ENCODE data around the gene TMEM72. TPM values are rescaled to one million over a fixed set of nuclear protein-coding genes. Genes with fewer than 3 reads are reported as not detected.

Gene TMEM72
- total RNA-seq, 1 experiment from 2014 or later: not detected

DNA sequence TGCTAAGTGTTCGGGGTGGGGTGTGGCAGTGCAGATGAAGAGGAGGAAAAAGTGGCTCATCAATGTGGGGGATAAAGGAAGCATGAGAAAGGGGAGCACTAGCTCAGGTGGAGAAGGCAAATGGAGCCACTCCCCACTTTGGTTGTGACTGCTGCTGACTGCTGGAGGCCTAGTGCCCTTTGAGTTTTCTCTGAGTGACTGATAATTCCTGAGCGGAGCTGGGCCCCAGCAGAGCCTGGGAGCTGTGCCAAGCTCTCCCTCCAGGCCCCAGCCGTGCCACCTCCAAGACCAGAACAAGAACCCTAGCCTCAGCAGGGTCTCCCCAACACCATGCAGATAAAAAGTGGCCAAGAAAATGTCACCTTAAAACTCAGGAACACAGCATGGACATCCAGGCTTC, 38.8 kb downstream of the TMEM72 start:
- no peaks in the 10 kb centered on the region for H3K27me3 ChIP-seq (ENCODE audit: insufficient read depth, low read length)
- intact Hi-C loops (cut with micrococcal nuclease): no loop called here
- no peak for DNase-seq (ENCODE audit: low read depth, low spot score)
- ATAC-seq: no peak
- BruUV-seq (replicated peaks): no TSS peak
- no peaks in the 10 kb centered on the region for H3K79me2 ChIP-seq (ENCODE audit: insufficient read depth, low read length)
- H4K20me1 ChIP-seq (ENCODE audit: insufficient read depth): no peaks in the 10 kb centered on the region
- TF ChIP-seq TCF7L2 (IDR thresholded peaks at IDR 0.05; ENCODE audit: borderline replicate concordance, extremely low read depth, insufficient read depth, insufficient read length) (no peak), POLR2AphosphoS5 (IDR thresholded peaks at IDR 0.05; ENCODE audit: low read depth, low read length) (no peak), ZNF274 (IDR thresholded peaks at IDR 0.05; ENCODE audit: low read depth, low read length) (no peak)
- H3K4me2 ChIP-seq (ENCODE audit: low read length): no peak overlapping the region
- H2AFZ ChIP-seq (ENCODE audit: low read depth, low read length, poor library complexity, severe bottlenecking): no peak overlapping the region
- CTCF ChIA-PET: interaction anchor here (0.6 kb wide), 1 partner anchor 300 kb away, joined by 3 read pairs; no protein-coding TSS in a partner anchor
- no peak overlapping the region for H3K27ac ChIP-seq (ENCODE audit: low read depth, low read length)
- RAD21 ChIA-PET (ENCODE audit: low non-redundant PET in 1 of 2, low total read pairs in 2 of 2, uncharacterized antibody in 2 of 2, unreplicated experiment in 2 of 2): no interaction called here
- H3K9me2 ChIP-seq (ENCODE audit: insufficient read depth): no peaks in the 10 kb centered on the region
- peaks cover 0 to 3% of the 10 kb centered on the region in 2 experiments; a peak in 1 of 4 replicates for H3K9me3 ChIP-seq (ENCODE audit: control insufficient read depth in 1 of 2, insufficient read depth in 1 of 2, low read depth in 1 of 2, low read length in 2 of 2)
- H3K4me3 ChIP-seq (replicated peaks in 1 of 2; ENCODE audit: low read depth in 1 of 2, low read length in 2 of 2): no peak overlapping the region
- no peak overlapping the region for H3K9ac ChIP-seq (ENCODE audit: low read length)
- no peaks in the 10 kb centered on the region for H3K4me1 ChIP-seq (ENCODE audit: control insufficient read depth in 1 of 2, insufficient read depth in 2 of 2, low read length in 2 of 2)
- POLR2A ChIA-PET: no interaction called here
- no peaks in the 10 kb centered on the region for H3K36me3 ChIP-seq (ENCODE audit: control insufficient read depth in 1 of 2, insufficient read depth in 2 of 2, low read length in 2 of 2)

- H3K9me2 ChIP-seq (ENCODE audit: insufficient read depth): no peaks in the 10 kb centered on the region
- no peak for TF ChIP-seq EZH2phosphoT487 (IDR thresholded peaks at IDR 0.05; ENCODE audit: borderline replicate concordance)
- no peak overlapping the region for H3K4me2 ChIP-seq (ENCODE audit: low read length)
- no peak overlapping the region for H3K9ac ChIP-seq (ENCODE audit: low read length)
- CTCF ChIA-PET: interaction anchor here (0.6 kb wide), 1 partner anchor 299 kb away, joined by 3 read pairs; no protein-coding TSS in a partner anchor
- POLR2A ChIA-PET: no interaction called here
- no peaks in the 10 kb centered on the region for H3K36me3 ChIP-seq (ENCODE audit: control insufficient read depth in 1 of 2, insufficient read depth in 2 of 2, low read length in 2 of 2)
- ATAC-seq (no peak), DNase-seq (ENCODE audit: low read depth, low spot score) (no peak)
- no peak overlapping the region for H2AFZ ChIP-seq (ENCODE audit: low read depth, low read length, poor library complexity, severe bottlenecking)
- no peaks in the 10 kb centered on the region for H3K27me3 ChIP-seq (ENCODE audit: insufficient read depth, low read length)
- intact Hi-C loops (cut with micrococcal nuclease): no loop called here
- no peaks in the 10 kb centered on the region for H3K4me1 ChIP-seq (ENCODE audit: control insufficient read depth in 1 of 2, insufficient read depth in 2 of 2, low read length in 2 of 2)
- no peaks in the 10 kb centered on the region for H4K20me1 ChIP-seq (ENCODE audit: insufficient read depth)
- no peaks in the 10 kb centered on the region; a peak in 1 of 4 replicates for H3K9me3 ChIP-seq (ENCODE audit: control insufficient read depth in 1 of 2, insufficient read depth in 1 of 2, low read depth in 1 of 2, low read length in 2 of 2)
- no TSS peak for BruUV-seq (replicated peaks)
- RAD21 ChIA-PET (ENCODE audit: low non-redundant PET in 1 of 2, low total read pairs in 2 of 2, uncharacterized antibody in 2 of 2, unreplicated experiment in 2 of 2): no interaction called here
- no peaks in the 10 kb centered on the region for H3K79me2 ChIP-seq (ENCODE audit: insufficient read depth, low read length)
- H3K27ac ChIP-seq (ENCODE audit: low read depth, low read length): no peak overlapping the region
- no peak overlapping the region for H3K4me3 ChIP-seq (replicated peaks in 1 of 2; ENCODE audit: low read depth in 1 of 2, low read length in 2 of 2)
Measured at GRCh38 chr10:44950326-44951225, 39.4 kb downstream of the TMEM72 start.

Data from HCT116 (cell line).